H1 (cell line): ENCODE results near the gene ADGRE2. TPM values are rescaled to one million over a fixed set of nuclear protein-coding genes. Genes with fewer than 3 reads are reported as not detected.

Source experiments
- CTCF ChIA-PET: fragments of 300-600 bp; sonication (Branson Sonifier 250); formaldehyde crosslinking; loops from one replicate; lab custom pipeline; 2021; ENCODE audit not compliant: partially characterized antibody; lab: Charles Lee
- POLR2A ChIA-PET: fragments of 300-600 bp; sonication (Branson Sonifier 250); formaldehyde crosslinking; loops from one replicate; lab custom pipeline; 2021; ENCODE audit warnings: inconsistent platforms; ENCODE audit not compliant: partially characterized antibody; lab: Charles Lee
- DNase-seq, 2 experiments: peaks; one replicate each; pipeline versions ENCODE4 v3.0.0 to v3.0.0-alpha.2; 2010 to 2022; ENCODE audit warnings: low spot score in 2 of 2, low read depth in 1 of 2, mixed read lengths in 1 of 2
- FAIRE-seq: peaks from 2 replicates; lab custom pipeline; 2011; peaks lifted over from hg19 to GRCh38; lab: Jason Lieb, UNC
- H2AFZ ChIP-seq: 2 replicates; pipeline ENCODE4 v1.8.1; 2012; ENCODE audit warnings: low read length, inconsistent platforms
- H2AK5ac ChIP-seq: 2 replicates; pipeline ENCODE4 v1.6.1; 2013; ENCODE audit warnings: low read depth, low read length
- H2BK120ac ChIP-seq: replicated peaks from 2 replicates; pipeline ENCODE3; 2013; ENCODE audit warnings: low read depth, low read length, inconsistent platforms
- H2BK12ac ChIP-seq: 2 replicates; pipeline ENCODE4 v1.6.1; 2013; ENCODE audit warnings: low read depth, low read length
- H2BK15ac ChIP-seq: 2 replicates; pipeline ENCODE4 v1.6.1; 2013; ENCODE audit warnings: low read length
- H2BK20ac ChIP-seq: 2 replicates; pipeline ENCODE4 v1.6.1; 2013; ENCODE audit warnings: low read length
- H2BK5ac ChIP-seq: 2 replicates; pipeline ENCODE4 v1.6.1; 2013; ENCODE audit warnings: low read depth, low read length
- H3K14ac ChIP-seq: 2 replicates; pipeline ENCODE4 v1.6.1; 2013; ENCODE audit warnings: inconsistent platforms; ENCODE audit not compliant: insufficient read length
- H3K18ac ChIP-seq: 2 replicates; pipeline ENCODE4 v1.6.1; 2013; ENCODE audit warnings: low read length; ENCODE audit errors: extremely low read depth
- H3K23ac ChIP-seq: 2 replicates; pipeline ENCODE4 v1.6.1; 2013; ENCODE audit warnings: inconsistent platforms; ENCODE audit not compliant: insufficient read length
- H3K23me2 ChIP-seq: 2 replicates; pipeline ENCODE4 v1.6.1; 2013; ENCODE audit warnings: low read depth, low read length
- H3K27ac ChIP-seq: 2 replicates; pipeline ENCODE4 v1.6.1; 2011; ENCODE audit warnings: low read depth, low read length, inconsistent platforms
- H3K27me3 ChIP-seq, 4 experiments: replicated peaks in 1 of 4; 1 replicate in 1 of 4; 2 replicates in 3 of 4; pipeline versions ENCODE4 v1.6.1 to v1.8.1; 2011 to 2013; ENCODE audit warnings: low read length in 3 of 4, mild to moderate bottlenecking in 3 of 4, inconsistent platforms in 2 of 4, mixed read lengths in 2 of 4, moderate library complexity in 1 of 4; ENCODE audit not compliant: control insufficient read depth in 3 of 4, insufficient read depth in 3 of 4; ENCODE audit errors: extremely low read depth in 1 of 4
- H3K36me3 ChIP-seq, 4 experiments: 2 replicates each; pipeline versions ENCODE4 v1.6.1 to v1.8.1; 2011 to 2013; ENCODE audit warnings: mild to moderate bottlenecking in 4 of 4, low read length in 3 of 4, moderate library complexity in 2 of 4, control low read depth in 1 of 4, inconsistent platforms in 1 of 4; ENCODE audit not compliant: insufficient read depth in 4 of 4, control insufficient read depth in 2 of 4
- H3K4ac ChIP-seq: replicated peaks from 2 replicates; pipeline ENCODE3; 2013; ENCODE audit warnings: low read length, low read depth, mixed read lengths, inconsistent platforms; ENCODE audit not compliant: insufficient read length
- H3K4me1 ChIP-seq, 4 experiments: replicated peaks in 1 of 4; 1 replicate in 1 of 4; 2 replicates in 3 of 4; pipeline versions ENCODE4 v1.6.1 to v1.8.1; 2011 to 2013; ENCODE audit warnings: low read length in 3 of 4, inconsistent platforms in 2 of 4, mixed read lengths in 1 of 4; ENCODE audit not compliant: insufficient read depth in 4 of 4, control insufficient read depth in 3 of 4
- H3K4me2 ChIP-seq, 2 experiments: 2 replicates each; pipeline versions ENCODE4 v1.6.1 to v1.8.1; 2011 to 2013; ENCODE audit warnings: low read depth in 2 of 2, low read length in 2 of 2, control low read depth in 1 of 2, inconsistent platforms in 1 of 2, mild to moderate bottlenecking in 1 of 2; ENCODE audit not compliant: insufficient read depth in 1 of 2
- H3K4me3 ChIP-seq, 4 experiments: fragments of 200-600, 300-600 bp in 1 of 4; sonication (generic), shearing (Covaris generic), sonication (Bioruptor Twin) in 1 of 4; 2 replicates each; pipeline versions ENCODE4 v1.5.1 to v1.8.1; 2011 to 2016; ENCODE audit warnings: low read length in 4 of 4, low read depth in 3 of 4, control low read depth in 2 of 4, inconsistent platforms in 2 of 4, mild to moderate bottlenecking in 2 of 4, mixed read lengths in 1 of 4, moderate library complexity in 1 of 4; ENCODE audit not compliant: insufficient read depth in 2 of 4; ENCODE audit errors: extremely low read depth in 1 of 4
- H3K56ac ChIP-seq: replicated peaks from 2 replicates; pipeline ENCODE3; 2013; ENCODE audit warnings: low read depth, mild to moderate bottlenecking, mixed read lengths, low read length, inconsistent platforms; ENCODE audit not compliant: insufficient read length
- H3K79me1 ChIP-seq: 2 replicates; pipeline ENCODE4 v1.6.1; 2013; ENCODE audit warnings: low read depth, low read length, control low read depth
- H3K79me2 ChIP-seq, 2 experiments: 2 replicates each; pipeline versions ENCODE4 v1.6.1 to v1.8.1; 2012 to 2013; ENCODE audit warnings: low read length in 2 of 2, mild to moderate bottlenecking in 2 of 2, inconsistent platforms in 1 of 2; ENCODE audit not compliant: insufficient read depth in 2 of 2, control insufficient read depth in 1 of 2
- H3K9ac ChIP-seq, 4 experiments: replicated peaks in 1 of 4; 1 replicate in 1 of 4; 2 replicates in 3 of 4; pipeline versions ENCODE4 v1.6.1 to v1.8.1; 2011 to 2013; ENCODE audit warnings: low read depth in 3 of 4, low read length in 3 of 4, control low read depth in 2 of 4, mild to moderate bottlenecking in 2 of 4, moderate library complexity in 2 of 4, inconsistent platforms in 1 of 4; ENCODE audit errors: extremely low read depth in 1 of 4
- H3K9me3 ChIP-seq, 2 experiments: 2 replicates each; pipeline versions ENCODE4 v1.6.1 to v1.8.1; 2012 to 2013; ENCODE audit warnings: mild to moderate bottlenecking in 2 of 2, moderate library complexity in 2 of 2, control low read depth in 1 of 2, inconsistent platforms in 1 of 2, low read depth in 1 of 2, low read length in 1 of 2, mixed read lengths in 1 of 2; ENCODE audit not compliant: insufficient read depth in 2 of 2
- H4K20me1 ChIP-seq, 2 experiments: replicated peaks in 1 of 2; 2 replicates each; pipeline versions ENCODE3 to v1.8.1; 2011 to 2013; ENCODE audit warnings: inconsistent platforms in 2 of 2, low read length in 2 of 2, mild to moderate bottlenecking in 1 of 2; ENCODE audit not compliant: insufficient read depth in 2 of 2, control insufficient read depth in 1 of 2
- H4K5ac ChIP-seq: 2 replicates; pipeline ENCODE4 v1.6.1; 2013; ENCODE audit warnings: low read length, low read depth, mixed read lengths, inconsistent platforms; ENCODE audit not compliant: insufficient read length
- H4K8ac ChIP-seq: 2 replicates; pipeline ENCODE4 v1.8.0; 2013; ENCODE audit warnings: mild to moderate bottlenecking, moderate library complexity, low read length, inconsistent platforms; ENCODE audit not compliant: insufficient read depth; ENCODE audit errors: extremely low read depth
- H4K91ac ChIP-seq: replicated peaks from 2 replicates; pipeline ENCODE3; 2013; ENCODE audit warnings: low read length, mixed read lengths, inconsistent platforms; ENCODE audit not compliant: insufficient read length
- BRCA1 ChIP-seq: IDR thresholded peaks from 2 replicates; pipeline ENCODE4 v1.6.1; 2012; ENCODE audit warnings: low read depth, low read length, improper control_type of control experiment
- CHD2 ChIP-seq: IDR thresholded peaks from 2 replicates; pipeline ENCODE4 v1.6.1; 2012; ENCODE audit warnings: low read length, improper control_type of control experiment
- GTF2F1 ChIP-seq: IDR thresholded peaks from 2 replicates; pipeline ENCODE4 v1.6.1; 2012; ENCODE audit warnings: low read depth, low read length, improper control_type of control experiment, borderline replicate concordance
- POLR2AphosphoS5 ChIP-seq: IDR thresholded peaks from 2 replicates; pipeline ENCODE4 v1.6.1; 2011; ENCODE audit warnings: low read depth, low read length
- RFX5 ChIP-seq: IDR thresholded peaks from 2 replicates; pipeline ENCODE4 v1.6.1; 2011; ENCODE audit warnings: low read depth, low read length, improper control_type of control experiment, borderline replicate concordance
- SIRT6 ChIP-seq: IDR thresholded peaks from one replicate; pipeline ENCODE4 v1.7.1; 2012; ENCODE audit warnings: low read length, inconsistent platforms
- SIX5 ChIP-seq: IDR thresholded peaks from 2 replicates; pipeline ENCODE4 v1.6.1; 2011; ENCODE audit warnings: mild to moderate bottlenecking, low read depth, low read length
- YY1 ChIP-seq: IDR thresholded peaks from 2 replicates; pipeline ENCODE4 v1.6.1; 2011; ENCODE audit warnings: low read depth, mild to moderate bottlenecking, low read length
- whole genome bisulfite sequencing, 2 experiments: shearing (Covaris generic) in 1 of 2; methylation state at CpG; one replicate each; pipeline versions ENCODE4 v1.1.6 to v1.1.7; 2013 to 2015; ENCODE audit warnings: low lambda C conversion rate in 2 of 2, mixed read lengths in 2 of 2, inconsistent platforms in 1 of 2, low coverage in 1 of 2, missing lambda C conversion rate in 1 of 2; ENCODE audit not compliant: insufficient replicate concordance in 2 of 2, insufficient coverage in 1 of 2, insufficient read length in 1 of 2; ENCODE audit errors: extremely low coverage in 1 of 2, missing lambda C conversion rate in 1 of 2; 5-methylcytosine and 5-hydroxymethylcytosine counted together
- polyA plus RNA-seq, 7 experiments: library from polyadenylated mRNA; depleted of rRNA in 3 of 7; stranded (reverse) in 5 of 7; unstranded in 2 of 7; fragments of >200 nt in 5 of 7; fragments of 200-250 nt in 2 of 7; gene quantifications; 1 replicate in 5 of 7; 2 replicates in 1 of 7; 4 replicates in 1 of 7; pipeline versions ENCODE4 v1.2.1 to v1.2.3, GENCODE V29; 2011 to 2013; ENCODE audit warnings: missing spikeins in 2 of 7, mixed read lengths in 2 of 7
- total RNA-seq: library from RNA; stranded (reverse); fragmentation: NEBNext Ultra II Directional; extraction: Animal tissue kit (Norgen Biotek cat#: 25700); gene quantifications from 2 replicates; pipeline ENCODE4 v1.2.1, GENCODE V29; 2021

Gene ADGRE2
- total and polyA plus RNA-seq, 2 of the 8 experiments (the other 6 are each of a cell fraction or from before 2014, with no cell fraction given) = 2.0 to 4.5 TPM

DNA sequence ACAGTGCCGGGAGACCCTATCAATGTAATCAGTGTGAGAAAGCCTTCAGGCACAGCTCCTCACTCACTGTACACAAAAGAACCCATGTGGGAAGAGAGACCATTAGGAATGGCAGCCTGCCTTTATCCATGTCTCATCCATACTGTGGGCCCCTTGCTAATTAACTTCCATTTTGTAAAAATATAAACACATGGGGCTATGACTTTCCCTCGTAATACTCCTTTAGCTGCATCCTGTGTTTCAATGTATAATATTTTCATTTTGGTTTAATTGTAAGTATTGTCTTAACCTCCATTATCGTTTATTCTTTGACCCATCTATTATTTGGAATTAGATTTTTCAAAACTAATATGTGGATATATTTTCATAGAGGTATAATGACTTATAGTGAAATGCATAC, 59.2 kb downstream of the ADGRE2 start:
- no peak overlapping the region for H3K4me3 ChIP-seq
- H3K23me2 ChIP-seq = no peaks in the 10 kb centered on the region
- no peak overlapping the region for H2BK120ac ChIP-seq
- no peaks in the 10 kb centered on the region for H3K79me1 ChIP-seq
- no peak overlapping the region for H2BK12ac ChIP-seq
- H3K56ac ChIP-seq = no peak overlapping the region
- no peak overlapping the region for H3K27ac ChIP-seq
- no peaks in the 10 kb centered on the region for H3K4me1 ChIP-seq
- no peak overlapping the region for H2BK5ac ChIP-seq
- H4K20me1 ChIP-seq = no peaks in the 10 kb centered on the region
- no peak overlapping the region for H3K4ac ChIP-seq
- H3K9ac ChIP-seq = no peak overlapping the region
- no peaks in the 10 kb centered on the region; a peak in 2 of 7 replicates for H3K27me3 ChIP-seq
- no peak overlapping the region for H3K4me2 ChIP-seq
- peaks cover 4 to 39% (median 25%) of the 10 kb centered on the region in 4 experiments; a peak in 6 of 8 replicates for H3K36me3 ChIP-seq
- CTCF ChIA-PET = no interaction called here
- no peak overlapping the region for H2BK15ac ChIP-seq
- H3K23ac ChIP-seq = no peak overlapping the region
- H3K9me3 ChIP-seq = peaks cover 70 to 79% of the 10 kb centered on the region in 2 experiments
- no peak overlapping the region for H4K5ac ChIP-seq
- no peak overlapping the region for H2BK20ac ChIP-seq
- H3K79me2 ChIP-seq = no peaks in the 10 kb centered on the region
- H4K91ac ChIP-seq = no peak overlapping the region
- no peak overlapping the region for H2AFZ ChIP-seq
- POLR2A ChIA-PET = interaction anchor here (0.6 kb wide), 1 partner anchor 26 kb away, joined by 3 read pairs; no protein-coding TSS in a partner anchor
- no peak overlapping the region for H2AK5ac ChIP-seq
- H3K14ac ChIP-seq = no peak overlapping the region
- FAIRE-seq (no peak), DNase-seq (no peak)
- no peak overlapping the region for H4K8ac ChIP-seq
- WGBS, 2 experiments = 89% methylated on average over 3 of the region's 3 CpGs; no CpG with 5 or more reads in 1 of the 2 experiments
- no peak for TF ChIP-seq RFX5
- TF ChIP-seq SIRT6 = no peak
- TF ChIP-seq GTF2F1 = no peak
- no peak for TF ChIP-seq POLR2AphosphoS5
- TF ChIP-seq SIX5 = no peak
- no peak for TF ChIP-seq CHD2
- TF ChIP-seq YY1 = no peak
- no peak for TF ChIP-seq BRCA1
- no peak overlapping the region for H3K18ac ChIP-seq
